H1 (cell line): ENCODE measurements around the gene TGM6. TPM values are rescaled to one million over a fixed set of nuclear protein-coding genes. Genes with fewer than 3 reads are reported as not detected.

Experiments used
- CTCF ChIA-PET: fragments of 300-600 bp; sonication (Branson Sonifier 250); formaldehyde crosslinking; loops from one replicate; lab custom pipeline; 2021; ENCODE audit not compliant: partially characterized antibody; lab: Charles Lee
- POLR2A ChIA-PET: fragments of 300-600 bp; sonication (Branson Sonifier 250); formaldehyde crosslinking; loops from one replicate; lab custom pipeline; 2021; ENCODE audit warnings: inconsistent platforms; ENCODE audit not compliant: partially characterized antibody; lab: Charles Lee
- DNase-seq, 2 experiments: peaks; one replicate each; pipeline versions ENCODE4 v3.0.0 to v3.0.0-alpha.2; 2010 to 2022; ENCODE audit warnings: low spot score in 2 of 2, low read depth in 1 of 2, mixed read lengths in 1 of 2
- FAIRE-seq: peaks from 2 replicates; lab custom pipeline; 2011; peaks lifted over from hg19 to GRCh38; lab: Jason Lieb, UNC
- H2AFZ ChIP-seq: 2 replicates; pipeline ENCODE4 v1.8.1; 2012; ENCODE audit warnings: low read length, inconsistent platforms
- H2AK5ac ChIP-seq: 2 replicates; pipeline ENCODE4 v1.6.1; 2013; ENCODE audit warnings: low read depth, low read length
- H2BK120ac ChIP-seq: replicated peaks from 2 replicates; pipeline ENCODE3; 2013; ENCODE audit warnings: low read depth, low read length, inconsistent platforms
- H2BK12ac ChIP-seq: 2 replicates; pipeline ENCODE4 v1.6.1; 2013; ENCODE audit warnings: low read depth, low read length
- H2BK15ac ChIP-seq: 2 replicates; pipeline ENCODE4 v1.6.1; 2013; ENCODE audit warnings: low read length
- H2BK20ac ChIP-seq: 2 replicates; pipeline ENCODE4 v1.6.1; 2013; ENCODE audit warnings: low read length
- H2BK5ac ChIP-seq: 2 replicates; pipeline ENCODE4 v1.6.1; 2013; ENCODE audit warnings: low read depth, low read length
- H3K14ac ChIP-seq: 2 replicates; pipeline ENCODE4 v1.6.1; 2013; ENCODE audit warnings: inconsistent platforms; ENCODE audit not compliant: insufficient read length
- H3K18ac ChIP-seq: 2 replicates; pipeline ENCODE4 v1.6.1; 2013; ENCODE audit warnings: low read length; ENCODE audit errors: extremely low read depth
- H3K23ac ChIP-seq: 2 replicates; pipeline ENCODE4 v1.6.1; 2013; ENCODE audit warnings: inconsistent platforms; ENCODE audit not compliant: insufficient read length
- H3K23me2 ChIP-seq: 2 replicates; pipeline ENCODE4 v1.6.1; 2013; ENCODE audit warnings: low read depth, low read length
- H3K27ac ChIP-seq: 2 replicates; pipeline ENCODE4 v1.6.1; 2011; ENCODE audit warnings: low read depth, low read length, inconsistent platforms
- H3K27me3 ChIP-seq, 4 experiments: replicated peaks in 1 of 4; 1 replicate in 1 of 4; 2 replicates in 3 of 4; pipeline versions ENCODE4 v1.6.1 to v1.8.1; 2011 to 2013; ENCODE audit warnings: low read length in 3 of 4, mild to moderate bottlenecking in 3 of 4, inconsistent platforms in 2 of 4, mixed read lengths in 2 of 4, moderate library complexity in 1 of 4; ENCODE audit not compliant: control insufficient read depth in 3 of 4, insufficient read depth in 3 of 4; ENCODE audit errors: extremely low read depth in 1 of 4
- H3K36me3 ChIP-seq, 4 experiments: 2 replicates each; pipeline versions ENCODE4 v1.6.1 to v1.8.1; 2011 to 2013; ENCODE audit warnings: mild to moderate bottlenecking in 4 of 4, low read length in 3 of 4, moderate library complexity in 2 of 4, control low read depth in 1 of 4, inconsistent platforms in 1 of 4; ENCODE audit not compliant: insufficient read depth in 4 of 4, control insufficient read depth in 2 of 4
- H3K4ac ChIP-seq: replicated peaks from 2 replicates; pipeline ENCODE3; 2013; ENCODE audit warnings: low read length, low read depth, mixed read lengths, inconsistent platforms; ENCODE audit not compliant: insufficient read length
- H3K4me1 ChIP-seq, 4 experiments: replicated peaks in 1 of 4; 1 replicate in 1 of 4; 2 replicates in 3 of 4; pipeline versions ENCODE4 v1.6.1 to v1.8.1; 2011 to 2013; ENCODE audit warnings: low read length in 3 of 4, inconsistent platforms in 2 of 4, mixed read lengths in 1 of 4; ENCODE audit not compliant: insufficient read depth in 4 of 4, control insufficient read depth in 3 of 4
- H3K4me2 ChIP-seq, 2 experiments: 2 replicates each; pipeline versions ENCODE4 v1.6.1 to v1.8.1; 2011 to 2013; ENCODE audit warnings: low read depth in 2 of 2, low read length in 2 of 2, control low read depth in 1 of 2, inconsistent platforms in 1 of 2, mild to moderate bottlenecking in 1 of 2; ENCODE audit not compliant: insufficient read depth in 1 of 2
- H3K4me3 ChIP-seq, 4 experiments: fragments of 200-600, 300-600 bp in 1 of 4; sonication (generic), shearing (Covaris generic), sonication (Bioruptor Twin) in 1 of 4; 2 replicates each; pipeline versions ENCODE4 v1.5.1 to v1.8.1; 2011 to 2016; ENCODE audit warnings: low read length in 4 of 4, low read depth in 3 of 4, control low read depth in 2 of 4, inconsistent platforms in 2 of 4, mild to moderate bottlenecking in 2 of 4, mixed read lengths in 1 of 4, moderate library complexity in 1 of 4; ENCODE audit not compliant: insufficient read depth in 2 of 4; ENCODE audit errors: extremely low read depth in 1 of 4
- H3K56ac ChIP-seq: replicated peaks from 2 replicates; pipeline ENCODE3; 2013; ENCODE audit warnings: low read depth, mild to moderate bottlenecking, mixed read lengths, low read length, inconsistent platforms; ENCODE audit not compliant: insufficient read length
- H3K79me1 ChIP-seq: 2 replicates; pipeline ENCODE4 v1.6.1; 2013; ENCODE audit warnings: low read depth, low read length, control low read depth
- H3K79me2 ChIP-seq, 2 experiments: 2 replicates each; pipeline versions ENCODE4 v1.6.1 to v1.8.1; 2012 to 2013; ENCODE audit warnings: low read length in 2 of 2, mild to moderate bottlenecking in 2 of 2, inconsistent platforms in 1 of 2; ENCODE audit not compliant: insufficient read depth in 2 of 2, control insufficient read depth in 1 of 2
- H3K9ac ChIP-seq, 4 experiments: replicated peaks in 1 of 4; 1 replicate in 1 of 4; 2 replicates in 3 of 4; pipeline versions ENCODE4 v1.6.1 to v1.8.1; 2011 to 2013; ENCODE audit warnings: low read depth in 3 of 4, low read length in 3 of 4, control low read depth in 2 of 4, mild to moderate bottlenecking in 2 of 4, moderate library complexity in 2 of 4, inconsistent platforms in 1 of 4; ENCODE audit errors: extremely low read depth in 1 of 4
- H3K9me3 ChIP-seq, 2 experiments: 2 replicates each; pipeline versions ENCODE4 v1.6.1 to v1.8.1; 2012 to 2013; ENCODE audit warnings: mild to moderate bottlenecking in 2 of 2, moderate library complexity in 2 of 2, control low read depth in 1 of 2, inconsistent platforms in 1 of 2, low read depth in 1 of 2, low read length in 1 of 2, mixed read lengths in 1 of 2; ENCODE audit not compliant: insufficient read depth in 2 of 2
- H4K20me1 ChIP-seq, 2 experiments: replicated peaks in 1 of 2; 2 replicates each; pipeline versions ENCODE3 to v1.8.1; 2011 to 2013; ENCODE audit warnings: inconsistent platforms in 2 of 2, low read length in 2 of 2, mild to moderate bottlenecking in 1 of 2; ENCODE audit not compliant: insufficient read depth in 2 of 2, control insufficient read depth in 1 of 2
- H4K5ac ChIP-seq: 2 replicates; pipeline ENCODE4 v1.6.1; 2013; ENCODE audit warnings: low read length, low read depth, mixed read lengths, inconsistent platforms; ENCODE audit not compliant: insufficient read length
- H4K8ac ChIP-seq: 2 replicates; pipeline ENCODE4 v1.8.0; 2013; ENCODE audit warnings: mild to moderate bottlenecking, moderate library complexity, low read length, inconsistent platforms; ENCODE audit not compliant: insufficient read depth; ENCODE audit errors: extremely low read depth
- H4K91ac ChIP-seq: replicated peaks from 2 replicates; pipeline ENCODE3; 2013; ENCODE audit warnings: low read length, mixed read lengths, inconsistent platforms; ENCODE audit not compliant: insufficient read length
- ATF3 ChIP-seq: IDR thresholded peaks from 2 replicates; pipeline ENCODE4 v1.6.1; 2011; ENCODE audit warnings: low read depth, mild to moderate bottlenecking, low read length; ENCODE audit not compliant: insufficient read depth
- BRCA1 ChIP-seq: IDR thresholded peaks from 2 replicates; pipeline ENCODE4 v1.6.1; 2012; ENCODE audit warnings: low read depth, low read length, improper control_type of control experiment
- CHD1 ChIP-seq: IDR thresholded peaks from 2 replicates; pipeline ENCODE4 v1.6.1; 2012; ENCODE audit warnings: low read depth, low read length, improper control_type of control experiment
- CTBP2 ChIP-seq: IDR thresholded peaks from 2 replicates; pipeline ENCODE4 v1.7.0; 2011; ENCODE audit warnings: borderline replicate concordance, mild to moderate bottlenecking, moderate library complexity, mixed read lengths, low read length; ENCODE audit not compliant: insufficient read depth, insufficient read length
- KDM1A ChIP-seq: fragments of 200-600, 300-600 bp; sonication (generic); IDR thresholded peaks from 2 replicates; pipeline ENCODE4 v1.7.1; 2016; ENCODE audit warnings: mild to moderate bottlenecking, low read length, borderline replicate concordance
- KDM5A ChIP-seq: fragments of 200-600 bp; IDR thresholded peaks from 2 replicates; pipeline ENCODE4 v1.7.1; 2012; ENCODE audit warnings: mild to moderate bottlenecking, low read length, inconsistent platforms, mixed read lengths
- PHF8 ChIP-seq: fragments of 200-600 bp; sonication (generic); conservative IDR thresholded peaks from 2 replicates; pipeline ENCODE4 v1.7.1; 2012; ENCODE audit warnings: low read depth, mild to moderate bottlenecking, inconsistent platforms, low read length, moderate library complexity
- POLR2A ChIP-seq, 2 experiments: IDR thresholded peaks; 1 replicate in 1 of 2; 2 replicates in 1 of 2; pipeline ENCODE4 v1.6.1; 2011; ENCODE audit warnings: low read depth in 2 of 2, low read length in 2 of 2, mild to moderate bottlenecking in 2 of 2; ENCODE audit errors: control extremely low read depth in 1 of 2
- POU5F1 ChIP-seq: IDR thresholded peaks from 2 replicates; pipeline ENCODE4 v1.6.1; 2011; ENCODE audit warnings: low read depth, mild to moderate bottlenecking, low read length, moderate library complexity
- RAD21 ChIP-seq, 2 experiments: IDR thresholded peaks in 1 of 2; conservative IDR thresholded peaks in 1 of 2; 2 replicates each; pipeline ENCODE4 v1.6.1; 2011; ENCODE audit warnings: low read depth in 2 of 2, low read length in 2 of 2, improper control_type of control experiment in 1 of 2, inconsistent platforms in 1 of 2, mild to moderate bottlenecking in 1 of 2, moderate library complexity in 1 of 2
- SP4 ChIP-seq: IDR thresholded peaks from 2 replicates; pipeline ENCODE4 v1.6.1; 2012; ENCODE audit warnings: low read length, inconsistent platforms
- SUZ12 ChIP-seq: fragments of 200-600 bp; sonication (generic); IDR thresholded peaks from 2 replicates; pipeline ENCODE4 v1.6.1; 2012; ENCODE audit warnings: mild to moderate bottlenecking, inconsistent platforms, low read length, moderate library complexity, mixed read lengths
- TAF1 ChIP-seq: IDR thresholded peaks from 2 replicates; pipeline ENCODE4 v1.6.1; 2011; ENCODE audit warnings: mild to moderate bottlenecking, low read depth, low read length
- TAF7 ChIP-seq: optimal IDR thresholded peaks from 2 replicates; pipeline ENCODE3; 2011; ENCODE audit warnings: low read depth, mild to moderate bottlenecking, inconsistent platforms, low read length, moderate library complexity, borderline replicate concordance
- WGBS, 2 experiments: shearing (Covaris generic) in 1 of 2; methylation state at CpG; one replicate each; pipeline versions ENCODE4 v1.1.6 to v1.1.7; 2013 to 2015; ENCODE audit warnings: low lambda C conversion rate in 2 of 2, mixed read lengths in 2 of 2, inconsistent platforms in 1 of 2, low coverage in 1 of 2, missing lambda C conversion rate in 1 of 2; ENCODE audit not compliant: insufficient replicate concordance in 2 of 2, insufficient coverage in 1 of 2, insufficient read length in 1 of 2; ENCODE audit errors: extremely low coverage in 1 of 2, missing lambda C conversion rate in 1 of 2; 5-methylcytosine and 5-hydroxymethylcytosine counted together
- polyA plus RNA-seq, 7 experiments: library from polyadenylated mRNA; depleted of rRNA in 3 of 7; stranded (reverse) in 5 of 7; unstranded in 2 of 7; fragments of >200 nt in 5 of 7; fragments of 200-250 nt in 2 of 7; gene quantifications; 1 replicate in 5 of 7; 2 replicates in 1 of 7; 4 replicates in 1 of 7; pipeline versions ENCODE4 v1.2.1 to v1.2.3, GENCODE V29; 2011 to 2013; ENCODE audit warnings: missing spikeins in 2 of 7, mixed read lengths in 2 of 7
- total RNA-seq: library from RNA; stranded (reverse); fragmentation: NEBNext Ultra II Directional; extraction: Animal tissue kit (Norgen Biotek cat#: 25700); gene quantifications from 2 replicates; pipeline ENCODE4 v1.2.1, GENCODE V29; 2021

Gene TGM6
- total and polyA plus RNA-seq, 2 of the 8 experiments (the other 6 are each of a cell fraction or from before 2014, with no cell fraction given) = 0.03 TPM; not detected in 1

DNA sequence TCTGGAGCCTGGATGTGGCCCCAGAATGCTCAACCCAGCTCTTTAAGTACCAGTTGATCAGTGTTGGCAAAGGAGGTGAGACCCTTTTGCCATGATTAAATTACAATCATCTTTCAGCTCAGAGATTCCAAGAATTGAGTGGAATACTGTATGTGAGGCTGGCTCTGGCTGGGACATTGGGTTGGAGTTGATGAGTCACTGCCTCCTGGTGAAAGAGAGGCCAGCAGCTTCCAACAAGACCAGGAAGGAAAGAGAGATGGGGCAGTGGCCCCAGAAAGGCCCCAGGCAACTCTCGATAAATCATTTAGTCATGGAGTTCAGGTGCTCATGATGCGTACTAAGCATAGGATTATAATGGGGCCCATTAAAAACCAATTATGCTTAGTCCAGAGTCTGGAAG is 2.1 kb downstream of the TGM6 start:
- no peak overlapping the region for H2BK5ac ChIP-seq
- no peaks in the 10 kb centered on the region for H3K36me3 ChIP-seq
- no peak overlapping the region for H3K23ac ChIP-seq
- no peak overlapping the region for H2AFZ ChIP-seq
- no peak overlapping the region for H3K56ac ChIP-seq
- no peak overlapping the region for H3K14ac ChIP-seq
- H2BK15ac ChIP-seq = no peak overlapping the region
- 100% methylated on average over 2 of the region's 2 CpGs; no CpG with 5 or more reads in 1 of the 2 experiments for WGBS, 2 experiments
- no peak overlapping the region for H3K4me3 ChIP-seq
- no peak overlapping the region for H3K4ac ChIP-seq
- no peaks in the 10 kb centered on the region for H3K79me2 ChIP-seq
- no peaks in the 10 kb centered on the region for H3K23me2 ChIP-seq
- H2BK120ac ChIP-seq = no peak overlapping the region
- H3K27me3 ChIP-seq = no peaks in the 10 kb centered on the region; a peak in 1 of 7 replicates
- DNase-seq = no peak
- H2BK20ac ChIP-seq = no peak overlapping the region
- no peak overlapping the region for H3K9ac ChIP-seq
- H2AK5ac ChIP-seq = no peak overlapping the region
- no peaks in the 10 kb centered on the region; a peak in 1 of 4 replicates for H3K9me3 ChIP-seq
- no peak overlapping the region for H3K18ac ChIP-seq
- no peak for FAIRE-seq
- ChIA-PET CTCF (interaction anchor here (1.3 to 10.7 kb wide), 7 partner anchors 12 to 211 kb away, joined by 4 to 210 read pairs (median 8); no protein-coding TSS in a partner anchor), POLR2A (interaction anchor here (1.0 kb wide), 1 partner anchor 12 kb away, joined by 3 read pairs; no protein-coding TSS in a partner anchor)
- no peak overlapping the region for H3K4me2 ChIP-seq
- peaks cover 0 to 12% (median 9%) of the 10 kb centered on the region in 4 experiments; a peak in 6 of 7 replicates for H3K4me1 ChIP-seq
- H4K91ac ChIP-seq = no peak overlapping the region
- no peak overlapping the region for H3K27ac ChIP-seq
- no peaks in the 10 kb centered on the region for H3K79me1 ChIP-seq
- no peaks in the 10 kb centered on the region for H4K20me1 ChIP-seq
- H4K5ac ChIP-seq = no peak overlapping the region
- no peak overlapping the region for H2BK12ac ChIP-seq
- H4K8ac ChIP-seq = no peak overlapping the region
- no peak for TF ChIP-seq POLR2A (IDR thresholded peaks at IDR 0.05; ENCODE audit: control extremely low read depth in 1 of 2, low read depth in 2 of 2, low read length in 2 of 2)
- TF ChIP-seq KDM5A = no peak
- TF ChIP-seq CTBP2 = no peak
- no peak for TF ChIP-seq POU5F1
- TF ChIP-seq BRCA1 = no peak
- TF ChIP-seq ATF3 = no peak
- TF ChIP-seq SP4 = no peak
- no peak for TF ChIP-seq PHF8
- TF ChIP-seq SUZ12 = no peak
- TF ChIP-seq KDM1A = no peak
- no peak for TF ChIP-seq RAD21 (IDR thresholded peaks at IDR 0.05 in 1 of 2, conservative IDR thresholded peaks at IDR 0.05 in 1 of 2; ENCODE audit: low read depth in 2 of 2, low read length in 2 of 2)
- TF ChIP-seq CHD1 = no peak
- no peak for TF ChIP-seq TAF7
- no peak for TF ChIP-seq TAF1
